Mammary epithelial cell (primary cell): ENCODE results near the gene MUC21.

Experiments used
- EZH2 ChIP-seq: IDR thresholded peaks from 2 replicates; pipeline ENCODE4 v1.6.1; 2012; ENCODE audit warnings: low read length, inconsistent platforms, borderline replicate concordance
- TF ChIP-seq, protein P1 (sequence below), 2 donors: IDR thresholded peaks in 1 of 2; conservative IDR thresholded peaks in 1 of 2; 2 replicates each; pipeline ENCODE4 v1.5.1; 2011 to 2012; ENCODE audit warnings: inconsistent platforms in 2 of 2, low read length in 2 of 2, mild to moderate bottlenecking in 2 of 2, control low read depth in 1 of 2, low read depth in 1 of 2; ENCODE audit not compliant: insufficient read depth in 1 of 2; ENCODE audit errors: extremely low read depth in 1 of 2

DNA sequence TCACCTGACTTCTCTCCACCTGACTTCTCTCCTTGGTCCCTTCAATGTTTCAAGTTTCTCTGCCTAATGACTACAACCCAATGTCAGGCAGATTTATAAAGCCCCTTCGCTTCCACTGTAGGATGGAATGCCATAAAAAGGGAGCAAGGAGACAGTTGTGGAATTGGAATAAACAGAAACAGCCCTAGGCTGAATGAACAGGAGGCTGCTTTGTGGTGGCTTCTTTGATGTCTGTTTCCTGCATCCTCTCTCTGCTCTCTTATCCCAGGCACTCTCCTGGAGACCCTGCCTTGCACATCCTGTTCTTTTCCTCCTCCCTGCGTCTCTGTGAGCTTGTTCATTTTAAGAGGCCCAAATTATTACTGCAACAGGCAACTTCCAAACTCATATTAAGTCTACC lies 25.8 kb upstream of the MUC21 start:
- TF ChIP-seq, protein P1, sequence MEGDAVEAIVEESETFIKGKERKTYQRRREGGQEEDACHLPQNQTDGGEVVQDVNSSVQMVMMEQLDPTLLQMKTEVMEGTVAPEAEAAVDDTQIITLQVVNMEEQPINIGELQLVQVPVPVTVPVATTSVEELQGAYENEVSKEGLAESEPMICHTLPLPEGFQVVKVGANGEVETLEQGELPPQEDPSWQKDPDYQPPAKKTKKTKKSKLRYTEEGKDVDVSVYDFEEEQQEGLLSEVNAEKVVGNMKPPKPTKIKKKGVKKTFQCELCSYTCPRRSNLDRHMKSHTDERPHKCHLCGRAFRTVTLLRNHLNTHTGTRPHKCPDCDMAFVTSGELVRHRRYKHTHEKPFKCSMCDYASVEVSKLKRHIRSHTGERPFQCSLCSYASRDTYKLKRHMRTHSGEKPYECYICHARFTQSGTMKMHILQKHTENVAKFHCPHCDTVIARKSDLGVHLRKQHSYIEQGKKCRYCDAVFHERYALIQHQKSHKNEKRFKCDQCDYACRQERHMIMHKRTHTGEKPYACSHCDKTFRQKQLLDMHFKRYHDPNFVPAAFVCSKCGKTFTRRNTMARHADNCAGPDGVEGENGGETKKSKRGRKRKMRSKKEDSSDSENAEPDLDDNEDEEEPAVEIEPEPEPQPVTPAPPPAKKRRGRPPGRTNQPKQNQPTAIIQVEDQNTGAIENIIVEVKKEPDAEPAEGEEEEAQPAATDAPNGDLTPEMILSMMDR (conservative IDR thresholded peaks at IDR 0.05 in 1 of 2, IDR thresholded peaks at IDR 0.05 in 1 of 2; ENCODE audit: extremely low read depth in 1 of 2, insufficient read depth in 1 of 2, low read depth in 1 of 2, low read length in 2 of 2): no peak
- no peak for TF ChIP-seq EZH2
